HepG2 (cell line): Measurements from ENCODE around the gene MAOB. TPM values are rescaled to one million over a fixed set of nuclear protein-coding genes. Genes with fewer than 3 reads are reported as not detected.

Source experiments
- ATAC-seq: fragments of 200-7000 bp; cut with Tn5 transposase; 3 replicates; pipeline ENCODE4 v1.9.1; 2020; ENCODE audit warnings: mild to moderate bottlenecking, moderate library complexity
- BruUV-seq: library from RNA; stranded (reverse); fragments of 400-500 nt; replicated peaks from 2 replicates; lab custom pipeline; 2021; lab: Mats Ljungman, UMichigan
- CTCF ChIA-PET: fragments of 300-600 bp; formaldehyde crosslinking; extraction: SDS; loops from one replicate; lab custom pipeline; 2021; ENCODE audit warnings: low total read pairs, inconsistent platforms, low intra/inter-chr PET ratio; lab: Yijun Ruan, JAX
- POLR2A ChIA-PET: fragments of 350-600 bp; sonication (Branson Sonifier 250); formaldehyde crosslinking; loops from one replicate; lab custom pipeline; 2020; ENCODE audit warnings: antibody characterized with exemption, inconsistent platforms; lab: Yijun Ruan, JAX
- DNase-seq: peaks from one replicate; pipeline ENCODE4 v3.0.0-alpha.2; 2015; ENCODE audit warnings: low spot score
- FAIRE-seq: peaks from 3 replicates; lab custom pipeline; 2011; peaks lifted over from hg19 to GRCh38; lab: Jason Lieb, UNC
- H2AFZ ChIP-seq: one replicate; pipeline ENCODE4 v1.6.1; 2011; ENCODE audit warnings: low read length, inconsistent platforms
- H3K27ac ChIP-seq: fragments of 300-600 bp; 3 replicates; pipeline ENCODE4 v1.8.0; 2011; ENCODE audit warnings: mixed run types, mild to moderate bottlenecking, mixed read lengths, low read length, inconsistent platforms; ENCODE audit not compliant: insufficient read depth; ENCODE audit errors: extremely low read length
- H3K27me3 ChIP-seq, 2 experiments: fragments of 200-600 bp in 1 of 2; 2 replicates in 1 of 2; 3 replicates in 1 of 2; pipeline versions ENCODE4 v1.6.0 to v1.8.0; 2011; ENCODE audit warnings: low read length in 2 of 2, mild to moderate bottlenecking in 2 of 2, moderate library complexity in 2 of 2, inconsistent platforms in 1 of 2; ENCODE audit not compliant: insufficient read depth in 2 of 2, control insufficient read depth in 1 of 2
- H3K36me3 ChIP-seq, 2 experiments: fragments of 200-600 bp in 1 of 2; replicated peaks in 1 of 2; 2 replicates in 1 of 2; 3 replicates in 1 of 2; pipeline versions ENCODE4 v1.5.1 to v1.8.0; 2011; ENCODE audit warnings: low read length in 2 of 2, inconsistent platforms in 1 of 2; ENCODE audit not compliant: insufficient read depth in 2 of 2, control insufficient read depth in 1 of 2
- H3K4me1 ChIP-seq: 2 replicates; pipeline ENCODE4 v1.5.1; 2012; ENCODE audit warnings: low read length, inconsistent platforms; ENCODE audit not compliant: insufficient read depth
- H3K4me2 ChIP-seq: 2 replicates; pipeline ENCODE4 v1.6.0; 2011; ENCODE audit warnings: low read depth, low read length, inconsistent platforms
- H3K4me3 ChIP-seq, 3 experiments: fragments of 200-600 bp in 1 of 3; sonication (generic), shearing (Covaris generic) in 1 of 3; replicated peaks in 1 of 3; 2 replicates each; pipeline ENCODE4 v1.5.1; 2011 to 2016; ENCODE audit warnings: low read length in 3 of 3, inconsistent platforms in 2 of 3, low read depth in 2 of 3, mild to moderate bottlenecking in 2 of 3, control low read depth in 1 of 3, mixed read lengths in 1 of 3; ENCODE audit not compliant: insufficient read depth in 1 of 3
- H3K79me2 ChIP-seq: one replicate; pipeline ENCODE4 v1.6.1; 2011; ENCODE audit warnings: low read length, inconsistent platforms; ENCODE audit not compliant: insufficient read depth
- H3K9ac ChIP-seq: 2 replicates; pipeline ENCODE4 v1.6.0; 2011; ENCODE audit warnings: mild to moderate bottlenecking, low read depth, low read length, inconsistent platforms; ENCODE audit not compliant: insufficient read depth
- H3K9me3 ChIP-seq: 2 replicates; pipeline ENCODE4 v1.5.1; 2012; ENCODE audit warnings: mild to moderate bottlenecking, low read length
- H4K20me1 ChIP-seq: 2 replicates; pipeline ENCODE4 v1.6.0; 2011; ENCODE audit warnings: inconsistent platforms, mild to moderate bottlenecking, low read length, moderate library complexity; ENCODE audit not compliant: insufficient read depth
- HNRNPK ChIP-seq: fragments of 200-400 bp; formaldehyde crosslinking; IDR thresholded peaks from 2 replicates; pipeline ENCODE4 v1.6.1; 2018; ENCODE audit warnings: low read length, low read depth, moderate library complexity, mild to moderate bottlenecking; ENCODE audit not compliant: poor library complexity, severe bottlenecking
- JUN ChIP-seq: sonication (generic); formaldehyde crosslinking; IDR thresholded peaks from 2 replicates; pipeline ENCODE4 v1.4.0; 2020; ENCODE audit warnings: mild to moderate bottlenecking, missing genetic modification reagents
- MEIS1 ChIP-seq: sonication (generic); formaldehyde crosslinking; IDR thresholded peaks from 2 replicates; pipeline ENCODE4 v1.9.0; 2021; ENCODE audit warnings: mild to moderate bottlenecking, missing genetic modification reagents, moderate library complexity, borderline replicate concordance
- RBM39 ChIP-seq: fragments of 200-400 bp; formaldehyde crosslinking; IDR thresholded peaks from one replicate; pipeline ENCODE4 v1.6.1; 2018; ENCODE audit warnings: antibody characterized with exemption, mild to moderate bottlenecking, low read depth, low read length; ENCODE audit not compliant: poor library complexity, severe bottlenecking
- SP5 ChIP-seq: IDR thresholded peaks from 2 replicates; pipeline ENCODE4 v1.6.1; 2016; ENCODE audit warnings: low read depth, borderline replicate concordance
- ZNF354B ChIP-seq: sonication (generic); formaldehyde crosslinking; IDR thresholded peaks from 2 replicates; pipeline ENCODE4 v1.8.0; 2022; ENCODE audit warnings: mild to moderate bottlenecking, missing genetic modification reagents
- ZNF451 ChIP-seq: sonication (generic); formaldehyde crosslinking; IDR thresholded peaks from 2 replicates; pipeline ENCODE4 v1.5.0; 2020; ENCODE audit warnings: mild to moderate bottlenecking, missing genetic modification reagents
- WGBS: methylation state at CpG from one replicate; pipeline ENCODE4 v1.1.6; 2017; ENCODE audit warnings: low lambda C conversion rate; 5-methylcytosine and 5-hydroxymethylcytosine counted together
- in situ Hi-C: cut with HindIII; loops from 2 replicates; pipeline ENCODE4 v1.10.0; 2017; ENCODE audit warnings: low pct_unique_long_range_greater_than_20kb; ENCODE audit not compliant: extremely low pct_ligation_motif_present
- intact Hi-C: fragments of 100-400 bp; cut with micrococcal nuclease; formaldehyde crosslinking; loops from one replicate; pipeline ENCODE4 v1.10.0; 2022; ENCODE audit not compliant: unreplicated experiment
- polyA plus RNA-seq, 8 experiments: library from polyadenylated mRNA; depleted of rRNA in 3 of 8; stranded (reverse) in 7 of 8; unstranded in 1 of 8; fragments of >200 nt; fragmentation: Illumina TruSeq in 4 of 8; extraction: Trizol in 4 of 8; gene quantifications; 2 replicates each; pipeline versions ENCODE4 v1.2.1 to v1.2.3, GENCODE V29; 2011 to 2016; ENCODE audit warnings: low read depth in 4 of 8, missing spikeins in 1 of 8, mixed read lengths in 1 of 8; ENCODE audit not compliant: insufficient read depth in 1 of 8
- total RNA-seq, 5 experiments: library from RNA; depleted of rRNA; stranded (reverse); fragments of >200 nt; fragmentation: Illumina TruSeq; extraction: Trizol; gene quantifications; 2 replicates each; pipeline ENCODE4 v1.2.3, GENCODE V29; 2016; ENCODE audit warnings: low read depth in 1 of 5
- TF ChIP-seq, protein P1 (sequence below): sonication (generic); formaldehyde crosslinking; IDR thresholded peaks from 2 replicates; pipeline ENCODE4 v1.4.0; 2020; ENCODE audit warnings: missing genetic modification reagents
- TF ChIP-seq, protein P2 (sequence below): sonication (generic); formaldehyde crosslinking; IDR thresholded peaks from 2 replicates; pipeline ENCODE4 v1.5.0; 2020; ENCODE audit warnings: missing genetic modification reagents, mild to moderate bottlenecking, borderline replicate concordance
- TF ChIP-seq, protein P3 (sequence below): conservative IDR thresholded peaks from 2 replicates; pipeline ENCODE4 v1.6.1; 2018; ENCODE audit warnings: missing genetic modification reagents
- TF ChIP-seq, protein P4 (sequence below): sonication (generic); formaldehyde crosslinking; IDR thresholded peaks from 2 replicates; pipeline ENCODE4 v1.8.1; 2023; ENCODE audit warnings: mild to moderate bottlenecking, missing genetic modification reagents

Gene MAOB
- total and polyA plus RNA-seq, 2 of the 13 experiments (the other 11 are each of a cell fraction or from before 2014, with no cell fraction given), result 11.0 to 19.0 TPM

DNA sequence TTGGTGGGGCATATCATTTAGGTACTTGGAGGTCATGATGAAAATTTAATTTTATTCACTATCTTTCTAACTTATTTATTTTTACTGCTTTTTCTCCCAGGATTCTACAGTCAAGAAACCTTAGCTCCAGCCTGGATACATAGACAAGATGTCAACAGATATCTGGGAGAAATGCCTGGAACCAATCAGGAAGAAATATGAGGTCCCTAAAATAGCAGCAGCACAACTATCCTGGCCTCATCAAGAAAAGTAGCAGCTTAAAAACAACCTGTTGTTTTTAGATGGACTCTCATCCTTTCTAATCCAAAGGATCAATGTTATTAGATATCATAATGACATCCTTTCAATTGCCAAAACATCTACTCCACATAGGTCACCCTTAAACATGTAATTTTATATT, 54.5 kb downstream of the MAOB start:
- ATAC-seq (no peak), DNase-seq (no peak), FAIRE-seq (no peak)
- no peak overlapping the region for H3K9ac ChIP-seq
- H4K20me1 ChIP-seq, result no peaks in the 10 kb centered on the region
- no peak overlapping the region for H2AFZ ChIP-seq
- H3K79me2 ChIP-seq, result no peaks in the 10 kb centered on the region
- no peak overlapping the region for H3K4me2 ChIP-seq
- no peak overlapping the region for H3K4me3 ChIP-seq
- no peaks in the 10 kb centered on the region for H3K4me1 ChIP-seq
- H3K27ac ChIP-seq, result no peak overlapping the region
- no peaks in the 10 kb centered on the region for H3K9me3 ChIP-seq
- in situ Hi-C loops, result no loop called here
- POLR2A ChIA-PET, result no interaction called here
- TF ChIP-seq ZNF451 (CRISPR knock-in tag) (no peak), SP5 (CRISPR knock-in tag) (no peak), JUN (no peak)
- TF ChIP-seq, protein P1, sequence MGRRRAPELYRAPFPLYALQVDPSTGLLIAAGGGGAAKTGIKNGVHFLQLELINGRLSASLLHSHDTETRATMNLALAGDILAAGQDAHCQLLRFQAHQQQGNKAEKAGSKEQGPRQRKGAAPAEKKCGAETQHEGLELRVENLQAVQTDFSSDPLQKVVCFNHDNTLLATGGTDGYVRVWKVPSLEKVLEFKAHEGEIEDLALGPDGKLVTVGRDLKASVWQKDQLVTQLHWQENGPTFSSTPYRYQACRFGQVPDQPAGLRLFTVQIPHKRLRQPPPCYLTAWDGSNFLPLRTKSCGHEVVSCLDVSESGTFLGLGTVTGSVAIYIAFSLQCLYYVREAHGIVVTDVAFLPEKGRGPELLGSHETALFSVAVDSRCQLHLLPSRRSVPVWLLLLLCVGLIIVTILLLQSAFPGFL (CRISPR knock-in tag), result no peak
- TF ChIP-seq, protein P2, sequence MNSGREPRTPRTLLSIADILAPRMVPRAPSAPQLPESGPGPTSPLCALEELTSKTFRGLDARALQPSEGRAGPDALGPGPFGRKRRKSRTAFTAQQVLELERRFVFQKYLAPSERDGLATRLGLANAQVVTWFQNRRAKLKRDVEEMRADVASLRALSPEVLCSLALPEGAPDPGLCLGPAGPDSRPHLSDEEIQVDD (CRISPR knock-in tag), result no peak
- TF ChIP-seq, all 625 proteins: peak for 0
- Histone ChIP-seq H3K27me3 (no peaks in the 10 kb centered on the region), H3K36me3 (no peaks in the 10 kb centered on the region; a peak in 1 of 5 replicates)
- intact Hi-C loops, result no loop called here
- CTCF ChIA-PET, result no interaction called here
- BruUV-seq, result no TSS peak

DNA sequence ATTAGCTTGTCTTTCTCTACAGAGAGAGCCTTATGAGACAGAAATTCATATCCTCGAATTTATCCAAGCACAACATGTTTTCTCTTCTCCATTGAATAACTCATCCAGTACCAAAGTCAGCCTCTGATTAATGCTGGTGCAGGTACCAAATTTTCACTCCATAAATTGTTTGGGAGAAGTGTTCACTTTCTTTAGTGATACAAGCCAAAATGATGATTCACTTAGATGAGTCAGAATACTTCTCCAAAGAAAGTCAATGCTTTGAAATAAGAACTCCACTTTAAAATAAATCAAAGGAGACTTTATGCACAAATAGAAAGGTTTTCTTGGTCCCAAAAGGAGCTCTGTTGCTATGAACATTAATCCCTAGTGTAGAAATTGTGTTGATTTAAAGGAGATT, 60.2 kb downstream of the MAOB start:
- Histone ChIP-seq H3K9me3 (no peaks in the 10 kb centered on the region), H3K27me3 (no peaks in the 10 kb centered on the region), H3K4me1 (no peaks in the 10 kb centered on the region), H3K27ac (no peak overlapping the region), H3K4me3 (no peak overlapping the region), H3K9ac (no peak overlapping the region), H3K4me2 (no peak overlapping the region), H2AFZ (no peak overlapping the region), H3K79me2 (no peaks in the 10 kb centered on the region), H4K20me1 (no peaks in the 10 kb centered on the region), H3K36me3 (no peaks in the 10 kb centered on the region)
- no TSS peak for BruUV-seq
- ATAC-seq (no peak), FAIRE-seq (no peak), DNase-seq (no peak)
- intact Hi-C loops, result no loop called here
- POLR2A ChIA-PET, result no interaction called here
- in situ Hi-C loops, result no loop called here
- CTCF ChIA-PET, result no interaction called here
- WGBS, result 15% methylated on average over 1 of the region's 1 CpG
- TF ChIP-seq, protein P3, sequence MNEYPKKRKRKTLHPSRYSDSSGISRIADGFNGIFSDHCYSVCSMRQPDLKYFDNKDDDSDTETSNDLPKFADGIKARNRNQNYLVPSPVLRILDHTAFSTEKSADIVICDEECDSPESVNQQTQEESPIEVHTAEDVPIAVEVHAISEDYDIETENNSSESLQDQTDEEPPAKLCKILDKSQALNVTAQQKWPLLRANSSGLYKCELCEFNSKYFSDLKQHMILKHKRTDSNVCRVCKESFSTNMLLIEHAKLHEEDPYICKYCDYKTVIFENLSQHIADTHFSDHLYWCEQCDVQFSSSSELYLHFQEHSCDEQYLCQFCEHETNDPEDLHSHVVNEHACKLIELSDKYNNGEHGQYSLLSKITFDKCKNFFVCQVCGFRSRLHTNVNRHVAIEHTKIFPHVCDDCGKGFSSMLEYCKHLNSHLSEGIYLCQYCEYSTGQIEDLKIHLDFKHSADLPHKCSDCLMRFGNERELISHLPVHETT (CRISPR knock-in tag), result no peak
- TF ChIP-seq ZNF354B (no peak), HNRNPK (no peak), RBM39 (no peak), MEIS1 (no peak)
- TF ChIP-seq, protein P4, sequence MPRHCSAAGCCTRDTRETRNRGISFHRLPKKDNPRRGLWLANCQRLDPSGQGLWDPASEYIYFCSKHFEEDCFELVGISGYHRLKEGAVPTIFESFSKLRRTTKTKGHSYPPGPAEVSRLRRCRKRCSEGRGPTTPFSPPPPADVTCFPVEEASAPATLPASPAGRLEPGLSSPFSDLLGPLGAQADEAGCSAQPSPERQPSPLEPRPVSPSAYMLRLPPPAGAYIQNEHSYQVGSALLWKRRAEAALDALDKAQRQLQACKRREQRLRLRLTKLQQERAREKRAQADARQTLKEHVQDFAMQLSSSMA (CRISPR knock-in tag), result no peak
- TF ChIP-seq, all 625 proteins: peak for 0
